ENCODE data around the gene DYNLT2. TPM values are rescaled to one million over a fixed set of nuclear protein-coding genes. Genes with fewer than 3 reads are reported as not detected.
A peak's percentile ranks its signal among the peaks of the same experiment; 100 is the strongest.

Gene DYNLT2
- total and polyA plus RNA-seq, 2 of the 13 experiments (the other 11 are each of a cell fraction or from before 2014, with no cell fraction given): 2.1 to 4.3 TPM

DNA sequence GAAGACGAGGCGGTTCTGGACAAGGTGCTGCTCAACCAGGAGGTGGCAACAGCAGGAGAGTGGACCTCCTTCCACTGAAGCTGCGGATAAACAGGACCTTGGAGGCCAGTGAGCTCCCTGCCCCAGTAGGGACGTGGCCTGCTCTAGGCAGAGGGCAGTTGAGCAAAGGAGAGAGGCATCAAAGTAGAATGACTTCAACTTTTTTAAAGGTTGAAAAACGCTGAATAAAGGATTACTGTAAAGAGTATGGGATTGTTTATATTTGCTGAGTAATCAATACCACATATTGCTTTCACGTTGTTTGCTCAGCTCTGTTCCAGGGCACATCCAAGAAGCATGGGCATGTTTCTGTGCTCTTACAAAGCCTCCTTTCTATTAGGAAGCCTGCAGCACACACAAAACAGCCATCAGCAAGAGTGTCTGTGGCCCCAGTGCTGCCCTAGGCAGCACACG is 48.1 kb upstream of the DYNLT2 start (continued):
- TF ChIP-seq FUBP1 (CRISPR knock-in tag; IDR thresholded peaks at IDR 0.05; ENCODE audit: borderline replicate concordance): no peak
- TF ChIP-seq FOXA1 (IDR thresholded peaks at IDR 0.05): no peak
- peak; percentile 89 for TF ChIP-seq FOXA1 (CRISPR knock-in tag; IDR thresholded peaks at IDR 0.05)
- TF ChIP-seq ZNF160 (CRISPR knock-in tag; IDR thresholded peaks at IDR 0.05): no peak
- peak; percentile 3; the same call in 1 of the 2 replicates for TF ChIP-seq ZNF747 (CRISPR knock-in tag; IDR thresholded peaks at IDR 0.05; ENCODE audit: borderline replicate concordance)
- TF ChIP-seq KLF11 (CRISPR knock-in tag; IDR thresholded peaks at IDR 0.05): 0 out of 2 replicates have a peak, but pooled peaks have one; percentile 42
- no peak for TF ChIP-seq ZBTB44 (CRISPR knock-in tag; IDR thresholded peaks at IDR 0.05)
- TF ChIP-seq NKX3-1 (CRISPR knock-in tag; IDR thresholded peaks at IDR 0.05): 0 out of 2 replicates have a peak, but pooled peaks have one; percentile 36
- no peak for TF ChIP-seq DBP (CRISPR knock-in tag; IDR thresholded peaks at IDR 0.05; ENCODE audit: not compliant biosample characterization)
- no peak for TF ChIP-seq ZNF33B (CRISPR knock-in tag; IDR thresholded peaks at IDR 0.05)
- TF ChIP-seq ZSCAN9 (CRISPR knock-in tag; IDR thresholded peaks at IDR 0.05; ENCODE audit: borderline replicate concordance): peak; percentile 28; the same call in 1 of the 2 replicates
- TF ChIP-seq, protein P1, sequence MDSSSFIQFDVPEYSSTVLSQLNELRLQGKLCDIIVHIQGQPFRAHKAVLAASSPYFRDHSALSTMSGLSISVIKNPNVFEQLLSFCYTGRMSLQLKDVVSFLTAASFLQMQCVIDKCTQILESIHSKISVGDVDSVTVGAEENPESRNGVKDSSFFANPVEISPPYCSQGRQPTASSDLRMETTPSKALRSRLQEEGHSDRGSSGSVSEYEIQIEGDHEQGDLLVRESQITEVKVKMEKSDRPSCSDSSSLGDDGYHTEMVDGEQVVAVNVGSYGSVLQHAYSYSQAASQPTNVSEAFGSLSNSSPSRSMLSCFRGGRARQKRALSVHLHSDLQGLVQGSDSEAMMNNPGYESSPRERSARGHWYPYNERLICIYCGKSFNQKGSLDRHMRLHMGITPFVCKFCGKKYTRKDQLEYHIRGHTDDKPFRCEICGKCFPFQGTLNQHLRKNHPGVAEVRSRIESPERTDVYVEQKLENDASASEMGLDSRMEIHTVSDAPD (CRISPR knock-in tag; IDR thresholded peaks at IDR 0.05): no peak
- TF ChIP-seq SNRNP70 (IDR thresholded peaks at IDR 0.05; ENCODE audit: low read depth, low read length): no peak
- TF ChIP-seq NR2F1 (CRISPR knock-in tag; IDR thresholded peaks at IDR 0.05): no peak
- no peak for TF ChIP-seq DNMT3B (CRISPR knock-in tag; conservative IDR thresholded peaks at IDR 0.05)
- peak; percentile 71 for TF ChIP-seq RARA (CRISPR knock-in tag; IDR thresholded peaks at IDR 0.05)
- TF ChIP-seq KDM3A (CRISPR knock-in tag; IDR thresholded peaks at IDR 0.05; ENCODE audit: low read depth): no peak
- TF ChIP-seq ZBTB26 (CRISPR knock-in tag; IDR thresholded peaks at IDR 0.05; ENCODE audit: borderline replicate concordance): 0 out of 2 replicates have a peak, but pooled peaks have one; percentile 14
- TF ChIP-seq SRSF1 (optimal IDR thresholded peaks at IDR 0.05; ENCODE audit: low read depth, low read length): no peak
- no peak for TF ChIP-seq HDAC6 (IDR thresholded peaks at IDR 0.05; ENCODE audit: low read depth, low read length)
- no peak for TF ChIP-seq SMYD3 (CRISPR knock-in tag; IDR thresholded peaks at IDR 0.05)

Data from HepG2 (cell line).